HG03342 (cell line): Measurements from ENCODE around the gene TKFC.

ENCODE experiments used
- ATAC-seq: cut with Tn5 transposase; IDR thresholded peaks from one replicate; pipeline ENCODE4 v1.9.1; 2021; ENCODE audit warnings: mild to moderate bottlenecking, moderate library complexity; ENCODE audit not compliant: unreplicated experiment

Gene TKFC

GRCh38 chr11:61343792-61344745 is 11.0 kb downstream of the TKFC start:
- no peak for ATAC-seq

- no peak for ATAC-seq
Measured at GRCh38 chr11:61345170-61345610, 12.2 kb downstream of the TKFC start.

DNA sequence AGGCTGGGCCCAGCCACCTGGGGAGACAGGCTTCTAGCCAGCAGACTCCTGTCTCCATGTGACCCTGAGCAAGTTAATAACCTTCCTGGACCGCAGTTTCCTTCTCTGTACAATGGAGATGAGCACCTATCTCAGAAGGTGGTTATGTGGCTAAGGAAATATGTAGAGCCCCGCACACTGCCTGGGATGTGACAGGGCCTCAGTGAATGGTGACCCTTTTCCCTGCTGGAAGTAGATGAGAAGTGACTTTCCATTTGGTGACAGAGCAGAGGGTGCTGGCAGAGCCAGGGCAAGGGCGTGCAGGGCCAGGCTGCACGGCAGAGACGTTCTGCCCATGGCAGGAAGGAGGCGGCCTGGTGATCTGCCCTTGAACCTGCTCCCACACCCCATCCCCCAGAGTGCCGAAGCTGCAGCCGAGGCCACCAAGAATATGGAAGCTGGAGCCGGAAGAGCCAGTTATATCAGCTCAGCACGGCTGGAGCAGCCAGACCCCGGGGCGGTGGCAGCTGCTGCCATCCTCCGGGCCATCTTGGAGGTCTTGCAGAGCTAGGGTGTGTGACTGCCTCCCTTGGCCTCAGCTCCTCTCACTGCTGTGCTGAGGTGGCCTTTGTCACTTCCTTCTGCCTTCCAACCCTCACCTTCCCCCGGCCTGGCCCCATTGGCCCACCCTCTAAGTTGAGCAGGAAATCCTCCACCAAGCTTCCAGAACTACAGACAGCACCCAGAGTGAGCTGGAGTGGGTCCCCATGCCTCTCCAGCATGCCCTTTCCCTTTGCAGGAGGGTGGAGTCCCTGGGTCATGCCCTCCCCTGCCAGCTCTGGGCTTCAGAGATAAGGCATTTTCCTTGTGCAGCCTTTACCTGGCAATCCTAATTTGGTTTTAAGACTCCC is 13.2 kb downstream of the TKFC start:
- no peak for ATAC-seq

DNA sequence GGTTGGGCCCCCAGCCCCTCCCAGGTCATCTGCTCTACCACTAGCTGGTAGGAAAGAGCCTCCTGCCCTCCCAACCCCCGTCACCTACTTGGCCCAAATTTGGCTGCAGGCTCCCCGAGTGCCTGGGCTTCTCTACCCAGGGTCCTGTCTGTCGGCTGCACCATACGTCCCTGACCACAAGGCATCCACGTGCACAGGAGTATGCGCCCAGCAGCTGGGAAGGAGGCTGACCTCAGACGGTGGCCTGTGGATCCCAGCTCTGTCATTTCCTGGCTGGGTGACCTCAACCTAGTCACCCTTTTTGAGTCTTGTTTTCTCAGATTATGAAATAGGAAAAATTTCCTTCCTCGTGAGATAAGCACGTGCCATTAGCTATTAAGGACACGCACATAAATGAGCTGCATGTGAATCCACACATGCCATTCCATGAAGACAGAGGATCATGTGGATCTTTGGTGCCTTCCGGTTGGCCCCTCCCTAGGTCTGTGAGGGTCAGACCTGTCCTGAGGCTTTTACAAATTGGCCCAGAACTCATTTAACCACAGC is 15.0 kb downstream of the TKFC start:
- no peak for ATAC-seq

DNA sequence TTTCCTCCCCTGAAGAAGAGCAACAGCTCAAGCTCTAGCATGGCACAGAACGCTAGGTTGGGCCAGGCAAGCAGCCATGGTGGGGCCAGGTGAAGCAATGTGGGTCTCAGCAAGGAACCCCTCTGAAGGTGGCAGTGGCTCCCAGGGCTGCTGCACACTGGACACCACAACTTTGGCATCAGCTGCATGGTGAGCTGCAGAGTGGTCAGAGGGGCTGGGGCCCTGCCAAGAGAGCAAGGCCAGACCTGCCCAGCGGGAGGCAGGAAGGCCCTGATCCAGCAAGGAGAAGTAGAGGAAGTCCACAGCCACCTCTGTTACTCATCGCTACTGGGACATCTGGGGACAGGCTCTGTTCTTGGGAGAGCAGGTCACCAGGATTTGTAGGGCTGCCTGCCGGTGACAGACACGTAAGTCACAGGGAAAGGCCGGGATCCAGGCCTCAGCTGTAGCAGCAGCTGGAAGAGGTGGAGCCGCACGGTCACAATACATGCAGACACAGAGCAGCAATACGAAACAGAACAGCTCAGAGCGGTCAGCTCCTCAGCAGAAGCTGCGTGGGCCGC is 16.2 kb downstream of the TKFC start:
- no peak for ATAC-seq

DNA sequence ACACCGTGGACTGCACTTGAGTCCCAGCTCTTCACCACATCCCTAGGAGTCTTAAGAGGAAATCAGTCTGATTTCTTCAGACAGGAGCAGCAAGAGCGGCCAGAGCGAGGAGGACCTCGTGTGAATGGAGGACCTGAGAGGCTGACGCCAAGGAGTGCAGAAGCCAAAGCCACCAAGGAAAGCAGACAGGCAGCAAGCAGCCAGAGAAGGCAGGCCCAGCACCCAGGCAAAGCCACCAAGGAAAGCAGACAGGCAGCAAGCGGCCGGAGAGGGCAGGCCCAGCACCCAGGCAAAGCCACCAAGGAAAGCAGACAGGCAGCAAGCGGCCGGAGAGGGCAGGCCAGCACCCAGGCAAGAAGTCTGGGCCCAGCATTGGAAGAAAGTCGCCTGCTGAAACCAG is 16.9 kb downstream of the TKFC start:
- ATAC-seq: no peak

DNA sequence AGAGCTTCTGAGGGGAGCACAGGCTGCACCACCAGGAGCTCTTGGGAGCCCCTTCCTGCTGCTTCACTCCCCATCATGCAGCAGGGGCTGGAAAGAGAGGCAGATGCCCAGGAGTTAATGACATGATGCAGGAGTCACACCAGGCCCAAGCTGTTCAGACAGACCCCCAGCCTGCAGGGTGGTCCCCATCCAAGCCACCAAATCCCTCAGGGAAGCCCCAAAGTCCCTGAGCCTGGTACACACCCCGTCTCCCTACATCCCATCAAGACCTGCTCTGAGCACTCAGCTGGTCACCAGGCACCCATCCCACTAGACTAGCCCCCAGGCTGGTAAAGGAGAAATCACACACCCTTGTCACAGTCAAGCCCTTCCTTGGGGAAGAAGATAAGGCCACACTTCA is 17.3 kb downstream of the TKFC start:
- no peak for ATAC-seq

GRCh38 chr11:61350803-61351202 is 17.8 kb downstream of the TKFC start:
- no peak for ATAC-seq

- no peak for ATAC-seq
Measured at GRCh38 chr11:61352038-61352437, 19.0 kb downstream of the TKFC start.

DNA sequence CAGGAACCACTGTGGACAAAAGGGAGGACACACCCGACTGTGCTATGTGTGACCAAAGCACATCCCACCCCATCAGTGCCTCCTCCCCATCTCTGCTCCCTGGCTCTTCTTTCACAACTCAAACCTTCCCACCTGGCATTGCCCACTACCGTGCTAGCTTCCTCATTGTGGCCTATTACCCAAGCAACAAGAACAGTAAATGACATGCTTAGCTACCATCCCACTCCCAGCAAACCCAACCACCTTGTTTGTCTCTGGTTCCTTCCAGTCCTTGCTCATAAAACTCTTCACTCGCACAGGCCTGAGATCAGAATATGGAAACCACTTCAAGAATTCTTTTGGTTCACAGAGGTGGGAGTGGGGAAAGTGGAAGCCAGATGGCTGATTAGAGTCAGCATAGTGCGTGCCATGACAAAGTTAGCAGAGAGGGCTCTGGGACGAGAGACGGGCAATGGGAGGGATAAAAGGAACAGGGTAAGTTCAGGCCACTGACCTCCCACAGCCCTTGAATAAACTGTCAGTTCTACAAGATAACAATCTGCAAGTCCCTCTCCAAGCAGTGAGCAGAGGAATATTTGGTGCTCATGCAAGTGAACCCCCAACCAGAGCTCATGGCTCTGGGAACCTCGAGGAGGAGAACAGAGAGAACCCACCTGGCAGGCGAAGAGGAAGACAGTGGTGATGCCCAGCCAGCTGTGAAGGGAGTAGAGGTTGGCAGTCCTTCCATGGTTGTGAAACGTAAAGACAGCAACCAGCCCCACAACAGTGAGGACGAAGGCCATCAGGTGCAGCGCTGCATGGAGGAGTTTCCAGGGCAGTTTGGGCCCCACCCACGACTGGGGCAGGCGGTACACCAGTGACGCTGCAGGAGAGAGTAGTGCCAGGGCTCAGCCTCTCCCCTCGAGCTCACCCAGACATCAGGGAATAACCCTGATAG is 20.4 kb downstream of the TKFC start:
- ATAC-seq: no peak

DNA sequence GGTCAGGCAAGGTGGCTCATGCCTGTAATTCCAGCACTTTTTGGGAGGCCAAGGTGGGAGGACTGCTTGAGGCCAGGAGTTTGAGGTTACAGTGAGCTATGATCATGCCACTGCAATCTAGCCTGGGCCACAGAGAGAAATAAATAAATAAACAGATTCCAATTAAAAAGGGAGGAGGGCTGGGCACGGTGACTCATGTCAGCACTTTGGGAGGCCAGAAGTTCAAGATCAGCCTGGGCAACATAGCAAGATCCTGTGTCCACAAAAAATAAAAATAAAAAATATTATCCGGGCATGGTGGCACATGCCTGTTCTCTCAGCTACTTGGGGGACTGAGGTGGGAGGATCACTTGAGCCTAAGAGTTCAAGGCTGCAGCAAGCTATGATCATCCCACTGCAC is 21.2 kb downstream of the TKFC start:
- no peak for ATAC-seq

DNA sequence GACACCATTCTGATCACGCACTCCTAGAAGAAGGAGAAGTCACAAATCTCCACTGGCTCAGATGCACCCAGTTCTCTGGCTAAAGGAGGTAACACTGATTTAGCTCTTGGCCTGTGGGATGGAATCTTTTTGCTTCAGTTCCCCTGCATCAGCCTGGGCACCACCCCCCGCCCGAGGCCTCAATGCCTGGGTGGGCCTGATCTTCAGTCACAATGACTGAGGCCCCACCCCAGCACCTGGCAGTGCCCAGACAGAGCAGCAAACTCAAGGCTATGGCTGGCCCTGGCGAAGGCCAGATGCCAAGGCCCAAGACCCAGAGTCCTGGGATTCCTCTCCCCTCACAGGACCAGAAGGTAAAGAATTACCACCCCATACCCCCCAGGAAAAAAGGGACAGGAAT is 23.7 kb downstream of the TKFC start:
- ATAC-seq: no peak

- peak; percentile 58 for ATAC-seq
Measured at GRCh38 chr11:61357233-61357893, 24.3 kb downstream of the TKFC start.

- no peak for ATAC-seq
Measured at GRCh38 chr11:61357894-61358239, 24.8 kb downstream of the TKFC start.

DNA sequence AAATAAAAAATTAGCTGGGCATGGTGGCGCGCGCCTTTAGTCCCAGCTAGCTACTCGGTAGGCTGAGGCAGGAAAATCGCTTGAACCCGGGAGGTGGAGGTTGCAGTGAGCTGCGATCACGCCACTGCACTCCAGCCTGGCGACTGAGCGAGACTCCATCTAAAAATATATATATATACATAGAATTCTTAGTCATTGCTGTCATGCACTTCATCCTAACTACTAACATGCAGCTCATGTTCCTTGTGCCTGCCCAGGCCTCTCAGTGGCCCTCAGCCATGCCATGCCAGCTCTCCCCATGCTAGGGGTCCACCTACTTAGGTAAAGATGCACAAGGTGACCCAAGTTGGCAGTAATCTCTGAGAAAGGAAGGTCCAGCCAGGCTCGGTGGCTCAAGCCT is 25.5 kb downstream of the TKFC start:
- ATAC-seq: no peak

- ATAC-seq: no peak
Measured at GRCh38 chr11:61359516-61359915, 26.5 kb downstream of the TKFC start.

DNA sequence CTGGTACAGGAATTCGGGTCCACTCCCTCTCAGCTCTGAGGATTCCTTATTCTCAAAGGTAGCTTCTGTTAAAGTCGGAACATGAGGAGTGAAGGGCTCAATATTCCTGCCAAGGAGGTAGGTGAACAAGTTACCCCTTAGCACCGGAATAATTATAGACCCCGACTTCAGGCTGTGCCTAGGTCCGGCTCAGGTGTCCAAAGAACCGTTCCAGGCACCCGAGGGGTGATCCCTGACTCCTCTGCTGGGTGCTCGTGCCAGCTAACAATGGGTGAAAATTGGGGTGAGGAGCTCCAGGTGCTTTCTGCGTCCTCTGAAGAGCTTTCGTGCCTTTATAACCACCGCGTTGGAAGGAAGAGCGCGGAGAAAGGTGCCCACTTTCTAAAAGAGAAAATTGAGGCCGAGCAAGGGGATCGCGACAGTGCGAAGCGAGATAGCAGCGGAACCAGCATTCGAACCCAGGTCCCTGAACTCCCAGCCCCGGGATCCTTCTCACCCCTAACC is 28.3 kb downstream of the TKFC start:
- ATAC-seq: no peak

- peak; percentile 84 for ATAC-seq
Measured at GRCh38 chr11:61361741-61362541, 28.9 kb downstream of the TKFC start, which contains the start of the genes CYB561A3 and TMEM138. Gene CYB561A3, minus strand, starts transcription at chr11:61361882. Its CDS starts 5,169 bp downstream, at chr11:61356713. Gene TMEM138, plus strand, starts transcription at chr11:61362374. Its CDS starts 2,017 bp downstream, at chr11:61364391.
